GM21717 (cell line): ENCODE measurements around the gene SLN.

Source experiments
- ATAC-seq: cut with Tn5 transposase; IDR thresholded peaks from one replicate; pipeline ENCODE4 v1.9.1; 2021; ENCODE audit warnings: mild to moderate bottlenecking, moderate library complexity; ENCODE audit not compliant: unreplicated experiment

Gene SLN

DNA sequence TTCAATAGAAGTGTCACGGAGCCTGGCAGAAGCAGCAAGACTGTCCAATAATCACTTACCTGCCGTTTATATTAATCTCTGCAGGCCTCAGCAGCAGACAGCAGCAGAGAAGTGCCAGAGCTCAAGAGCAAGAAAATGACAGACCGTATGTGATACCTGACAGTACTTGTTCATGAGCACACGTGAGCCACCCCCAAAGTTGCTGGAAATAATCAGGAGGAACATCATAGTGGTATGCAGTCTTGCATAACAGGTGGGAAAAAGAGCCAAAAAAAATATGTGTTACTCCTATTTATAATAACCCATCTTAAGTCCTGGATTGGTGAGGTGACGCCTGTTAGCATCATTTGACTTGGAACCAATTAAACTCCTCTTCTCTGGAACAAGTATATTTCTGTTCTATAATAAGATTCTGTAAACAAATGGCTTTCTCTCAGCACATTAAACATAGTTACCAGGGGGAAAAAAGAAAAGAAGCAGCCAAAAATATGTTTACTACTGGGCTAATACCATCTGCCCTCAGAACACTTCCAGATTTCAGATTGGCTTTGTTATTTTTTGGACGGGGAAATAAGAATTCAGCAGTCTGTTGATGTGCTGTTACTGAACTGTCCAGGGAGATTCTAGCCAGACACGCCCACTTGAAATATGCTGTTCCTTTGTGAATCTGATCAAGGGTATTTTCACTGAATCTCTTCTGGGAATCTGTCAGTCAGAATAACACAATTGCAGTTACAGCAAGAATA lies 7.9 kb upstream of the SLN start:
- no peak for ATAC-seq

- ATAC-seq, result no peak
These were observed 7.2 kb upstream of the SLN start for GRCh38 chr11:107719073-107719472.

DNA sequence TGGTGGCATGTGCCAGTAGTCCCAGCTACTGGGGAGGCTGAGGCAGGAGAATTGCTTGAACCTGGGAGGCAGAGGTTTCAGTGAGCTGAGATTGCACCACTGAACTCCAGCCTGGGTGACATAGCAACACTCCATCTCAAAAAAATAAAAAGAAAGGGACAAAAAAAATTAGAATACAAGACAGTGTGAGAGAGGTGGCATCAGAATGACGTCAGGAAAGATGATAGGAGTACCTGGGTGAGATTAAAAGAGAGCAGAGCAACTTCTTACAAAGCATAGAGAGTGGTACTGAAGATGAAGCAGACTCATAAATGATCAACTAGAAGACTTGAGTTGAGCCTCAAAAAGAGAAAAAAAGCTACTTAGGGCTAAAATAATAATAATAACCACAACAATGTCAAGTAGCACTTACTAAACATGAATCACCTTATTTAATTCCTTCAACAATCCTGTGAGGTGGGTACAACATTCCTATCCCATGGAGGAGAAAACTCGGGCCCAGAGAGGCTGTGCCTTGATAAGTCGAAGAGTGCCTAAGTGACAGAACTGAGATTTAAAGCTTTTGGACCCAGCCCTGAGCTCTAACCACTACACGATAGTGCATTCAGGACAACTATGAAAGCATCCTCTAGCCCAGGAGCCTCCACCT lies 5.2 kb upstream of the SLN start:
- no peak for ATAC-seq

DNA sequence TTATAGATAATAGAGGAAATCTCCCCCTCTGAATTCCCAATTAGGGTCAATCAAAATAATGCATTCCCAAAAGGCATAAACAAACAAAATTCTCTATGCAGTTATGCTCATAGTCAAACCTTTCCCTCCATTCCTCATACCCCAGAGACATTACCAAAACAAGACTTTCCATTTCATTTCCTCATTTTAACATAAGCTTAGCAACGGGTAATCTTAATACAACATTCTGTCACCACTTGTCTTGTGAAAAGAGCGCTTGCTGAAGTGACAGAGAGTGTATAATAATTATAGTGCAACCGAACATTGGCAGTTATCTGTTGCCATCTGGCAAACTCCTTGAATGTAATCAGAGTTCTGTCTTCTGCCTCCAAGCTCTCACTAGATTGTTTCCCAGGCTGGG lies 1.2 kb upstream of the SLN start:
- ATAC-seq, result no peak

GRCh38 chr11:107710301-107710700 lies 1.6 kb downstream of the SLN start:
- no peak for ATAC-seq

- ATAC-seq, result no peak
These were observed 3.1 kb downstream of the SLN start for GRCh38 chr11:107708792-107709191.

DNA sequence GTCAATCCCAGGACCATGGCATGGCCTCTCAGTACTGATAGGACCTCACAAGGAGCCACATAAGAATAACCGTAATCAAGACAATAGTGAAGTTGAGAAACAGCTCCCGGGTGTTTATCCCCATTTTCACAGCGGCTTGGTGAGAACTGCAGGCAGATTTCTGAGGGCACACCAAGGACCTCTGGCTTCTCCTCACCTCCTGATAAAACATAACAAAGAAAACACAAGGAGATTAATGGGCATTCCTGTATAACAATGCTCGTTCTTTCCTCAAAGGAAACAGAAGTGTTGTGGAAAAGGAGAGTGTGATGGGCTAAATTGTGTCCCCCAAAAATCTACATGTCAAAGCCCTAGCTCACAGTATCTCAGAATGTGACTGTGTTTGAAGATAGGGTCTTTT lies 4.0 kb downstream of the SLN start:
- no peak for ATAC-seq

GRCh38 chr11:107707215-107707671 lies 4.6 kb downstream of the SLN start:
- no peak for ATAC-seq

GRCh38 chr11:107706531-107706930 lies 5.3 kb downstream of the SLN start:
- no peak for ATAC-seq

DNA sequence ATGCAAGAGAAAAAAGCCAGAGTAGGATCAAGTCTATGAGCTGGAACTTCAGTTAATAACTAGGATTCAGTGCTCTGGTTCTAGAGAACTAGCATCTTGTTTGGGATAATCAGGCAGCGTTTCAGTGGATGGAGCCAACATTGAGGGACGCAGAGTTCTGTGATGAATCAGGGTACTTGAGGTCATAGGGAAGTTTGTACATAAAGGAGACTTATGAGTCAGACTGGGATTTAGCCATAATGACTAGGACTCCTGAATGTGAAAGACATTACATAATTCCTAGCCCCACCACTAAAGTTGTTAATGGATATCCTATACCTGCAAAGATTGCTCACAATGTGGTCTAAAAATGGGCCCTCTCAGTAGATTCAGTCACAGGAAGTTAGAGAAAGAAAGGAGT lies 6.8 kb downstream of the SLN start:
- ATAC-seq, result no peak

DNA sequence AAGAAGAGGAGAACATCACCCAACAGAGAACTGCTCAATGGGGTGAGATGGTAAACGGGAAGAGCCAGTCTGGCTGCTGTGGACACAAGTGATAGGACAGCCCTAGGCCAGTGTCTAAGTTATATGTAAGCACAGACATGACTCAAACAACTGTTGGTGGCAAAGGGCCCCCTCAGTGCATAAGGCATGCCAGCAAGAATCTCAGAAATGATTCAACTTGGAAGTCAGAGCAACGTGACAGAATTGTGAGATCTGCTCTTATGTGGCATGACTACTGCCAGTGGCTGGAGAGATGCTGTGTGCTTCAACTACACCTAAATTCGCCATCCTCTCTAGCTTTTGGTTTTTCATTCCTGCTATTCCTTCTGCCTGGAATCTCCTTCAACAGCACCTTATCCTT lies 7.4 kb downstream of the SLN start:
- ATAC-seq, result no peak

- no peak for ATAC-seq
These were observed 9.1 kb downstream of the SLN start for GRCh38 chr11:107702723-107703122.

- no peak for ATAC-seq
These were observed 9.7 kb downstream of the SLN start for GRCh38 chr11:107702109-107702660.

- ATAC-seq, result no peak
These were observed 12.2 kb downstream of the SLN start for GRCh38 chr11:107699371-107700285.

GRCh38 chr11:107697291-107697690 lies 14.6 kb downstream of the SLN start:
- no peak for ATAC-seq

GRCh38 chr11:107696140-107696539 lies 15.7 kb downstream of the SLN start:
- no peak for ATAC-seq

GRCh38 chr11:107695446-107695845 lies 16.4 kb downstream of the SLN start:
- no peak for ATAC-seq

GRCh38 chr11:107691000-107691750 lies 20.7 kb downstream of the SLN start:
- ATAC-seq, result no peak

- ATAC-seq, result peak; percentile 90
These were observed 22.3 kb downstream of the SLN start for GRCh38 chr11:107689317-107690202.
